IPS-NIHi7 (cell line): Measurements from ENCODE around the gene CAMK2D.
A peak's percentile ranks its signal among the peaks of the same experiment; 100 is the strongest.

ENCODE experiments used
- DNase-seq: peaks from one replicate; pipeline ENCODE4 v3.0.0; 2012; ENCODE audit warnings: mixed read lengths; ENCODE audit errors: extremely low spot score

The CAMK2D gene

GRCh38 chr4:113763029-113763285 lies 1.4 kb upstream of the CAMK2D start:
- no peak for DNase-seq

- DNase-seq: peak; percentile 89
These were observed 869 bp upstream of the CAMK2D start for GRCh38 chr4:113762186-113763028.

GRCh38 chr4:113760795-113761619 lies 531 bp downstream of the CAMK2D start:
- DNase-seq: peak; percentile 66

- DNase-seq: peak; percentile 19
These were observed 1.3 kb downstream of the CAMK2D start for GRCh38 chr4:113760094-113760794.

GRCh38 chr4:113759696-113760093 lies 1.8 kb downstream of the CAMK2D start:
- no peak for DNase-seq

GRCh38 chr4:113758372-113758771 lies 3.2 kb downstream of the CAMK2D start:
- DNase-seq: no peak

GRCh38 chr4:113757486-113757885 lies 4.1 kb downstream of the CAMK2D start:
- DNase-seq: no peak

DNA sequence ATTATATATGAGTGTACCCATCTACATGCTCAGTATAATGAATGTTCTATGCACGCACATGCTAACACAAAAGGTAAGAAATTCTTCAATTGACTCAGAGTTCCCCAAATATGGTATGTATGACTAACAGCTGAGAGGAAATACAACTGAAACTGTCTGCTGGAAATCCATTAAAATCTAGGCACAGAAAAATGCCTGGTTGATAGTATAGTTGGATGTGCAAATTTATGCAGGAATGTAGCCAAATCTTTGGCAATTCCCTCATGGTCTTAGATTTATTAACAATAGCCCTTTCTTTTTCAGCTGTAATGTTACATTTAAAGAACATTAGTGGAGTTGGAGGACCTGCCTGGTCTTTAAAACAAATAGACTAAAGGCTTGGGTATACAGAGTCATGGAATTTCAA lies 5.5 kb downstream of the CAMK2D start:
- DNase-seq: no peak

- no peak for DNase-seq
These were observed 10.8 kb downstream of the CAMK2D start for GRCh38 chr4:113750734-113751133.

- no peak for DNase-seq
These were observed 11.2 kb downstream of the CAMK2D start for GRCh38 chr4:113750296-113750695.

DNA sequence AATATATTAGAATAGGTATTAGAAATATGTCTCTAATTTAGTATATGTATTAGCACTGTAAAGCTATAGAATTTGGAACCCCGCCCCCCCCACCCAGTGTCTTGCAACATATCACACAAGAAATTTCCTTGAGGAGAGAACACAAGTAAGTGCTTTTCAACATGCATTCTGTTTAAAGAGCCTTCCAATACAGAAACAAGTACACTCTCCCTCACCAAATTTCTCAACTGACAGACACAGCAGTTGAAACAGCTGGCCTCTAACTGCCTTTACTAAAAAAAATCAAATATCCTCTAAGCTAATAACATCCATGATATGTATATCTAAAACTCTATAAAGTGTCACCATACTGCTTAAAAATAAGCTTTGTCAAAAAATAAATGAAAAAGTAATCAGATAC lies 12.4 kb downstream of the CAMK2D start:
- DNase-seq: no peak

GRCh38 chr4:113747949-113748348 lies 13.6 kb downstream of the CAMK2D start:
- DNase-seq: no peak

- no peak for DNase-seq
These were observed 15.8 kb downstream of the CAMK2D start for GRCh38 chr4:113745711-113746110.

DNA sequence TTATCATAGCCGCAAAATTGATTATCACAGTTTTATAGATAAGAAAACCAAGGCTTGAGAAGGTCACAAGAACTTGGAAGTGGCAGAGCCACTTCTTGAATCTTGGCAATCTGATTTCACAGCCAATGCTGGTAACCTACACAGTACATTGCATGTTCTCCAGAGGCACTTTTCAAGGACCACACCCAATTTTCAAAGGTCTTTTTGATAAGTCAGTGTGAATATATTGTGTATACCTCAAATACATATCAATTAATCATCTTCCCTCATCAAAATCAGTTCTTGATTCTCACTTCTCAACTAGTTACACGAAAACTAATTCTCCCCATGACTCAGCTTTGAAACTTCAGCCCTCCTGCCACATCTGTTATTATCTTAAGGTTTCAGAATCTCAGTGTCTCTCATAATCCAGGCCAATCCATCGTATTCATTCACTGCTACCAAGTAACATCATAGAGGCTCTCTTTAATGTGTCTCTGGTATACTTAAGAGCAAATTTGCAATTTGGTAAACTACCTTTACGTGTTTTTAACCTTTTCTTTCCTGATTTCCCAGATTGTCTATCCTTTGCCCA lies 16.8 kb downstream of the CAMK2D start:
- DNase-seq: no peak

DNA sequence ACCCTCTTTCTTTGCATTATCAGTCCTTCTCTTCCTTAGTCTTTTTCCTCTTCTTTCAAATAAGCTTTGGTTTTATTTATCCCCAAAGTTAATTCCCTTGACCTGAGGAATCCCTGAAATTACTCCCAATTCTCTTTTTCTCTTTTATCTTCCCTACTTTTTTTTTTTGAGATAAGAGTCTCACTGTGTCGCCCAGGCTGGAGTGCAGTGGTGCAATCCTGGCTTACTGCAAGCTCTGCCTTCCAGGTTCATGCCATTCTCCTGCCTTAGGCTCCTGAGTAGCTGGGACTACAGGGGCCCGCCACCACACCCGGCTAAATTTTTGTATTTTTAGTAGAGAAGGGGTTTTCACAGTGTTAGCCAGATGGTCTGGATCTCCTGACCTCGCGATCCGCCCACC lies 17.8 kb downstream of the CAMK2D start:
- DNase-seq: no peak

- no peak for DNase-seq
These were observed 18.9 kb downstream of the CAMK2D start for GRCh38 chr4:113742643-113743042.

- DNase-seq: no peak
These were observed 19.6 kb downstream of the CAMK2D start for GRCh38 chr4:113741956-113742355.

GRCh38 chr4:113740857-113741379 lies 20.6 kb downstream of the CAMK2D start:
- DNase-seq: no peak

- no peak for DNase-seq
These were observed 22.3 kb downstream of the CAMK2D start for GRCh38 chr4:113739197-113739596.

DNA sequence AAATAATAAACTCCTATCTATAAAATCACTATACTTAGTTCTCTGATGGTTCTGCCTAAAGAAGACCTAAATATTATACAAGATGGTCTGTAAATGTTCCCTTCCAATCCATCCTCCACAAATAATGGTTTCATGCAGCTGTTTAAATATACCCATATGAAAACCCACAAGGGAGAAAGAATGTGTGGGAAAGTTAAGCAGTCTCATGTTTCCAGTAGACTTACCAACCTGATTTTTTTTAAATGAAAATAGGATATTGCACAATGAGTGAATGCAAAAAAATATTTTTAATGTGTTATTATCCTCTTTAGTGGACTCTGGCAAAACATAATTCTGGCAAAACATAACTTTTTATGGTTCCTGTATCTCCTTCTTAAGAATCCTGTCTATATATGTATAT lies 23.3 kb downstream of the CAMK2D start:
- no peak for DNase-seq

DNA sequence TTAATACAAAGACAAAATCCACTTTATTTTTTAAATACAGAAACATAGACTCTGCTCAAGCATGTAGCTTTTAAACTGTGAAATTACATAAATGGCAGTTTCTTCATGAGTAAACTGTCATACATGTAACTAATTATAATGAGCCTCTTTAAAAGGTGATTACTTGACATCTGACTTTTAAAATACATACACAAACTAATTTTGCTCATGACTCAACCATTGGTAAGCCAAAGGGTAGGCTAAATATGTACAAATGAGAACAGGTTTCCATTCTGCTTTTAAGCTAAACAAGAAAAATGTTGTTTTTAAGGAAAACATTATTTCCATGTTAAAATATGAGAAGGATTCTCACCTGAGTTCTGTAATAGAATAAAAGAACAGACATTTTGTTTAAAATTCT lies 27.9 kb downstream of the CAMK2D start:
- DNase-seq: no peak

GRCh38 chr4:113732967-113733527 lies 28.5 kb downstream of the CAMK2D start:
- DNase-seq: no peak
